Astrocyte (in vitro differentiated cells and primary cell): ENCODE data around the gene CDH19.

ENCODE experiments used
- CTCF ChIP-seq: IDR thresholded peaks from 2 replicates; pipeline ENCODE4 v1.5.1; 2011; ENCODE audit warnings: low read depth, mild to moderate bottlenecking, inconsistent platforms, low read length, moderate library complexity; ENCODE audit not compliant: insufficient read depth
- EZH2 ChIP-seq: IDR thresholded peaks from 2 replicates; pipeline ENCODE4 v1.6.1; 2012; ENCODE audit warnings: mild to moderate bottlenecking, low read length, inconsistent platforms; ENCODE audit not compliant: insufficient read depth

- TF ChIP-seq CTCF (no peak), EZH2 (no peak)
Measured at GRCh38 chr18:66603941-66604627, at the start of gene CDH19.
